ENCODE data around the gene SKOR1.

DNA sequence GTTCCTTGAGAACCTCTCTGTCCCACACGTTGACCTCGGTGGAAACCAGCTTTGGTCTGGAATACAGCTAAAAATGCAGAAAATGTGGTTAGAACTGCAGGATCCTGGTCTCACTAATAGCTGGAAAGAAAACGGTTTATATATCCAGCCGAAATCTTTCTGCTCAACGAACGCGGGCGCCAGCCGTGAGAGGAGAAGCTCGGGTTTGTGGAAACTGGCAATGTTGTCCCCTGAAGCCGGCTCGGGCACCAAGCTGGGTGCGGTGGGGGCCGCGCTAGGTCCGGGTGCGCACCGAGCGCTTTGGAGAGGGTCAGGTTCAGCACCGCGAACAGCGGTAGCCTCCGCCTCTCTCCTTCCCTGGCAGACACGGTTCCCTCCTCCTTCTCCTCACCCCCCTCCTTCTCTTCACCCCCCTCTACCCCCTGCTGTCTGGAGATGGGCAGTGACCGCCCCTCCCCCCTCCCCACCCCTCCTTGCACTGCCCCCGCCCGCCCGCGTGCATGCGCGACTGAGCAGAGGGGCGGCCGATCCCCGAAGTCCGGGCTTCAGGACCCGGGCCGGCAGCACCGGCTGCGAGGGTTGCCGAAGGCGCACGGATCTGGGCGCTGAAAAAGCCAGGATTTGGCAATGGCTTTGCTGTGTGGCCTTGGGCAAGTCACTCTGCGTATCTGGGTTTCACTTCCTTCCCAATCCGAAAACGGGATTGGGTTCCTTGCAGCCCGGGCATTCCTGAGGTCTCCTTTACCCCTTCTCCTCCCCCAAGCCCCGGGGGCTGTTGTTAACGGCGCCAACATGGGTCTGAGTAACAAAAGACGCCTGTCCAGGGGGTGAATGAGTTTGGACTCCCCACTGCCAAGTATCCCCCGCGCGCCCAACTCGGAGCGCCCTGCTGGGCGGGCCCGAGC, at the start of gene SKOR1:
- TF ChIP-seq, protein P1, sequence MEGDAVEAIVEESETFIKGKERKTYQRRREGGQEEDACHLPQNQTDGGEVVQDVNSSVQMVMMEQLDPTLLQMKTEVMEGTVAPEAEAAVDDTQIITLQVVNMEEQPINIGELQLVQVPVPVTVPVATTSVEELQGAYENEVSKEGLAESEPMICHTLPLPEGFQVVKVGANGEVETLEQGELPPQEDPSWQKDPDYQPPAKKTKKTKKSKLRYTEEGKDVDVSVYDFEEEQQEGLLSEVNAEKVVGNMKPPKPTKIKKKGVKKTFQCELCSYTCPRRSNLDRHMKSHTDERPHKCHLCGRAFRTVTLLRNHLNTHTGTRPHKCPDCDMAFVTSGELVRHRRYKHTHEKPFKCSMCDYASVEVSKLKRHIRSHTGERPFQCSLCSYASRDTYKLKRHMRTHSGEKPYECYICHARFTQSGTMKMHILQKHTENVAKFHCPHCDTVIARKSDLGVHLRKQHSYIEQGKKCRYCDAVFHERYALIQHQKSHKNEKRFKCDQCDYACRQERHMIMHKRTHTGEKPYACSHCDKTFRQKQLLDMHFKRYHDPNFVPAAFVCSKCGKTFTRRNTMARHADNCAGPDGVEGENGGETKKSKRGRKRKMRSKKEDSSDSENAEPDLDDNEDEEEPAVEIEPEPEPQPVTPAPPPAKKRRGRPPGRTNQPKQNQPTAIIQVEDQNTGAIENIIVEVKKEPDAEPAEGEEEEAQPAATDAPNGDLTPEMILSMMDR (conservative IDR thresholded peaks at IDR 0.05 in 1 of 2, IDR thresholded peaks at IDR 0.05 in 1 of 2; ENCODE audit: low read depth in 1 of 2, low read length in 2 of 2): no peak
- no peak for TF ChIP-seq EZH2 (IDR thresholded peaks at IDR 0.05; ENCODE audit: low read length, missing control alignments)

Data from fibroblast of lung (primary cell).